Stimulated activated CD8-positive, alpha-beta memory T cell treated with anti-CD3 and anti-CD28 coated beads, Interleukin-15, amount 100 ng/mL, for 1 hour (primary cell): Measurements from ENCODE around the gene PHACTR1.

Experiments
- DNase-seq: peaks from one replicate; pipeline ENCODE4 v3.0.0-alpha.2; 2020; ENCODE audit warnings: low read depth

The PHACTR1 gene

GRCh38 chr6:13267142-13267651 lies 550.6 kb downstream of the PHACTR1 start:
- DNase-seq: no peak

- DNase-seq: no peak
These were observed 552.4 kb downstream of the PHACTR1 start for GRCh38 chr6:13268913-13269518.

- DNase-seq: no peak
These were observed 555.8 kb downstream of the PHACTR1 start for GRCh38 chr6:13272131-13273046.

- no peak for DNase-seq
These were observed 556.8 kb downstream of the PHACTR1 start for GRCh38 chr6:13273202-13273930.

GRCh38 chr6:13273931-13274706 lies 557.6 kb downstream of the PHACTR1 start:
- peak; percentile 23 for DNase-seq

GRCh38 chr6:13274707-13275434 lies 558.3 kb downstream of the PHACTR1 start:
- no peak for DNase-seq

GRCh38 chr6:13275435-13275989 lies 558.9 kb downstream of the PHACTR1 start:
- no peak for DNase-seq

- DNase-seq: no peak
These were observed 560.7 kb downstream of the PHACTR1 start for GRCh38 chr6:13277231-13277630.

- no peak for DNase-seq
These were observed 561.6 kb downstream of the PHACTR1 start for GRCh38 chr6:13278164-13278563.

GRCh38 chr6:13278991-13279390 lies 562.4 kb downstream of the PHACTR1 start:
- no peak for DNase-seq

GRCh38 chr6:13280254-13280653 lies 563.7 kb downstream of the PHACTR1 start:
- DNase-seq: no peak

- DNase-seq: no peak
These were observed 565.1 kb downstream of the PHACTR1 start for GRCh38 chr6:13281686-13282085.

GRCh38 chr6:13282393-13283069 lies 566.0 kb downstream of the PHACTR1 start:
- DNase-seq: no peak

- no peak for DNase-seq
These were observed 566.8 kb downstream of the PHACTR1 start for GRCh38 chr6:13283331-13283730.

GRCh38 chr6:13284646-13285045 lies 568.1 kb downstream of the PHACTR1 start:
- no peak for DNase-seq

GRCh38 chr6:13285705-13286104 lies 569.1 kb downstream of the PHACTR1 start:
- DNase-seq: no peak

GRCh38 chr6:13286181-13286580 lies 569.6 kb downstream of the PHACTR1 start:
- no peak for DNase-seq

GRCh38 chr6:13287104-13287503 lies 570.5 kb downstream of the PHACTR1 start:
- no peak for DNase-seq

- no peak for DNase-seq
These were observed 571.9 kb downstream of the PHACTR1 start for GRCh38 chr6:13288481-13288880.

GRCh38 chr6:13288969-13289391 lies 572.4 kb downstream of the PHACTR1 start:
- no peak for DNase-seq
